ENCODE measurements around the gene KCTD11. TPM values are rescaled to one million over a fixed set of nuclear protein-coding genes. Genes with fewer than 3 reads are reported as not detected.
A peak's percentile ranks its signal among the peaks of the same experiment; 100 is the strongest.

Gene KCTD11
- total and polyA plus RNA-seq, 2 donors (not counting 1 experiment from before 2014, with no cell fraction given) = 4.3 to 13.4 TPM

DNA sequence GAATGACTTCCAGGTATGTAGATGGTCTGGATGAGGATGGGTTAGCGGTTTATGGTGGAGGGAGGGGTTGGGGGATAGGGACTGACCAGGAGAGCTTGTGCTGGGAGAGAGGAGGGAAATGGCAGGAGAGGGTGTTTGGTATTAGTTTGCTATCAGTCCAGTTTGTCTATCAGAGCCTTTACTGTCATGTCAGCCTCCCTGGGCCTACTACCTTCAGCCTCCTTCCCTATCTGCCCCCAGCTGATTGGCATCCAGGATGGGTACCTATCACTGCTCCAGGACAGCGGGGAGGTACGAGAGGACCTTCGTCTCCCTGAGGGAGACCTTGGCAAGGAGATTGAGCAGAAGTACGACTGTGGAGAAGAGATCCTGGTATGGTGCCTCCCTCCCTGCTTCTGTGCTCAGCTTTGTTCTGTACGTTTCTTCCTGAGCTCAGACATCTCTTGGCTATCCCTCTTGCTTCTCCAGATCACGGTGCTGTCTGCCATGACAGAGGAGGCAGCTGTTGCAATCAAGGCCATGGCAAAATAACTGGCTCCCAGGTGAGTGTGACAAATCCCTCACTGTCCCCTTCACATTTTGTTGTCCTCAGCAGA lies 40.8 kb upstream of the KCTD11 start:
- ChIA-PET CTCF (interaction anchor here (1.0 to 1.8 kb wide), 2 partner anchors 15 to 30 kb away, joined by 3 to 4 read pairs; partner anchors contain the start of gene SLC2A4), POLR2A (interaction anchor here (0.6 to 0.8 kb wide), 2 partner anchors 36 to 38 kb away, joined by 3 to 7 read pairs; no protein-coding TSS in a partner anchor)
- TF ChIP-seq, protein P1, sequence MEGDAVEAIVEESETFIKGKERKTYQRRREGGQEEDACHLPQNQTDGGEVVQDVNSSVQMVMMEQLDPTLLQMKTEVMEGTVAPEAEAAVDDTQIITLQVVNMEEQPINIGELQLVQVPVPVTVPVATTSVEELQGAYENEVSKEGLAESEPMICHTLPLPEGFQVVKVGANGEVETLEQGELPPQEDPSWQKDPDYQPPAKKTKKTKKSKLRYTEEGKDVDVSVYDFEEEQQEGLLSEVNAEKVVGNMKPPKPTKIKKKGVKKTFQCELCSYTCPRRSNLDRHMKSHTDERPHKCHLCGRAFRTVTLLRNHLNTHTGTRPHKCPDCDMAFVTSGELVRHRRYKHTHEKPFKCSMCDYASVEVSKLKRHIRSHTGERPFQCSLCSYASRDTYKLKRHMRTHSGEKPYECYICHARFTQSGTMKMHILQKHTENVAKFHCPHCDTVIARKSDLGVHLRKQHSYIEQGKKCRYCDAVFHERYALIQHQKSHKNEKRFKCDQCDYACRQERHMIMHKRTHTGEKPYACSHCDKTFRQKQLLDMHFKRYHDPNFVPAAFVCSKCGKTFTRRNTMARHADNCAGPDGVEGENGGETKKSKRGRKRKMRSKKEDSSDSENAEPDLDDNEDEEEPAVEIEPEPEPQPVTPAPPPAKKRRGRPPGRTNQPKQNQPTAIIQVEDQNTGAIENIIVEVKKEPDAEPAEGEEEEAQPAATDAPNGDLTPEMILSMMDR (IDR thresholded peaks at IDR 0.05) = no peak
- no peak for TF ChIP-seq EZH2 (IDR thresholded peaks at IDR 0.05; ENCODE audit: borderline replicate concordance, insufficient read depth, low read depth, low read length, poor library complexity, severe bottlenecking)
- Histone ChIP-seq H3K4me3 (ENCODE audit: control extremely low read depth in 1 of 5, extremely low read depth in 1 of 5, insufficient read depth in 1 of 5, low read depth in 2 of 5, low read length in 4 of 5) (no peak overlapping the region), H3K27me3 (replicated peaks in 1 of 4; ENCODE audit: control extremely low read depth in 1 of 4, control insufficient read depth in 3 of 4, insufficient read depth in 4 of 4, low read length in 3 of 4) (no peaks in the 10 kb centered on the region), H3K4me2 (replicated peaks; ENCODE audit: low read depth, low read length, poor library complexity, severe bottlenecking) (no peak overlapping the region), H3K4me1 (ENCODE audit: control insufficient read depth in 2 of 2, insufficient read depth in 2 of 2, low read length in 2 of 2) (peaks cover 34 to 65% of the 10 kb centered on the region in 2 donors), H3K36me3 (replicated peaks in 1 of 2; ENCODE audit: control extremely low read depth in 1 of 2, control insufficient read depth in 1 of 2, extremely low read depth in 1 of 2, insufficient read depth in 2 of 2, low read length in 1 of 2) (peaks cover 5 to 55% of the 10 kb centered on the region in 2 experiments), H3K27ac (ENCODE audit: low read length in 2 of 2) (peak overlapping the region in 1 of 2 donors; percentile 99), H3K9ac (ENCODE audit: low read length) (no peak overlapping the region), H3K9me3 (ENCODE audit: control extremely low read depth in 1 of 3, control insufficient read depth in 2 of 3, insufficient read depth in 1 of 3, low read length in 2 of 3) (no peaks in the 10 kb centered on the region), H4K20me1 (ENCODE audit: control insufficient read depth, insufficient read depth, low read length, poor library complexity, severe bottlenecking) (peaks cover 68% of the 10 kb centered on the region), H3K79me2 (ENCODE audit: control insufficient read depth, insufficient read depth, low read length) (peaks cover 73% of the 10 kb centered on the region), H2AFZ (ENCODE audit: insufficient read depth, low read depth, low read length, poor library complexity, severe bottlenecking) (no peak overlapping the region)
- ATAC-seq (ENCODE audit: low read depth) (no peak), DNase-seq (no peak)
- Mint-ChIP-seq H3K9me3 (ENCODE audit: insufficient read depth) (no peaks in the 10 kb centered on the region), H3K4me1 (peaks cover 73% of the 10 kb centered on the region), H3K27ac (peak overlapping the region; percentile 97), H3K27me3 (no peaks in the 10 kb centered on the region), H3K4me3 (peak overlapping the region; percentile 95)
- intact Hi-C loops (cut with micrococcal nuclease) = no loop called here
- WGBS (ENCODE audit: insufficient coverage) = 98% methylated on average over 6 of the region's 7 CpGs

DNA sequence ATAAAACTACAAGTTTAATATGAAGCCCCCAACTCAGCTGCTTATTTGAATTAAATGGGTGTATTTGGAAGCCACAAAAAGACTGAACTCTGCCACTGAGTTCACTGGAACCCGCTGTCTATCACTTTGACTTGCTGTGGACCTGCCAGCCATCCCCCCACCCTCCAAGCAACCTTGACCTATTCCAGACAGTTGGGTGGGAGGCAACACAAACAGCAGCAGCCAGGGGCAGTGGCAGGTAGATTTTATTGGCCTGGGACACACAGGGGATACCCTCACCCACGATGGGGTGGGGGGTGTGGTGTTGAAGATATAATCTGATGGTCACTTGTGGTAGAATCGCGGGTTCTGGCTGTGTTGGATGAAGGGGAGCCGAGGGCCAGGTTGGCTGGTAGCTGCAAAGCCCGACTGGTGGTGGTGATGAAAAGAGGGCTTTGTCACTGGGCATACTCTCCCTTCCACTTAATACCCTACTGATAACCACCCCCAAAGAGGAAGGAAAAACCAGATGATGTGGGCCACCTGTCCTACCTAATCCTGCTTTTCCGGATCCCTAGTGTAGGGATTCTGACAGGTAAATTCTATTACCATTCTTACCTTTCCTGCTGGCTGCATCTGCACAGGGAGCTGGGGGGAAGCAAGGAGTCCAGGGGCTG lies 39.4 kb upstream of the KCTD11 start:
- intact Hi-C loops (cut with micrococcal nuclease) = no loop called here
- peaks cover 68% of the 10 kb centered on the region for H4K20me1 ChIP-seq (ENCODE audit: control insufficient read depth, insufficient read depth, low read length, poor library complexity, severe bottlenecking)
- peak overlapping the region; percentile 93 for H3K27ac Mint-ChIP-seq
- no peak overlapping the region for H3K9ac ChIP-seq (ENCODE audit: low read length)
- H3K4me1 ChIP-seq (ENCODE audit: control insufficient read depth in 2 of 2, insufficient read depth in 2 of 2, low read length in 2 of 2) = peaks cover 34 to 61% of the 10 kb centered on the region in 2 donors
- H3K27me3 ChIP-seq (replicated peaks in 1 of 4; ENCODE audit: control extremely low read depth in 1 of 4, control insufficient read depth in 3 of 4, insufficient read depth in 4 of 4, low read length in 3 of 4) = no peaks in the 10 kb centered on the region
- H3K9me3 Mint-ChIP-seq (ENCODE audit: insufficient read depth) = no peaks in the 10 kb centered on the region
- H2AFZ ChIP-seq (ENCODE audit: insufficient read depth, low read depth, low read length, poor library complexity, severe bottlenecking) = no peak overlapping the region
- peak overlapping the region in 1 of 2 donors; percentile 37 for H3K27ac ChIP-seq (ENCODE audit: low read length in 2 of 2)
- no peaks in the 10 kb centered on the region for H3K27me3 Mint-ChIP-seq
- ATAC-seq (ENCODE audit: low read depth) (no peak), DNase-seq (no peak)
- peak overlapping the region; percentile 47 for H3K4me3 Mint-ChIP-seq
- H3K9me3 ChIP-seq (ENCODE audit: control extremely low read depth in 1 of 3, control insufficient read depth in 2 of 3, insufficient read depth in 1 of 3, low read length in 2 of 3) = no peaks in the 10 kb centered on the region
- TF ChIP-seq EZH2 (IDR thresholded peaks at IDR 0.05; ENCODE audit: borderline replicate concordance, insufficient read depth, low read depth, low read length, poor library complexity, severe bottlenecking) = no peak
- TF ChIP-seq, protein P1 (IDR thresholded peaks at IDR 0.05) = no peak
- peaks cover 69% of the 10 kb centered on the region for H3K4me1 Mint-ChIP-seq
- WGBS (ENCODE audit: insufficient coverage) = 78% methylated on average over 2 of the region's 7 CpGs
- no peak overlapping the region for H3K4me2 ChIP-seq (replicated peaks; ENCODE audit: low read depth, low read length, poor library complexity, severe bottlenecking)
- POLR2A ChIA-PET = interaction anchor here (0.6 to 1.5 kb wide), 3 partner anchors 17 to 134 kb away, joined by 3 to 7 read pairs (median 3); partner anchors contain the start of gene NEURL4
- no peak overlapping the region for H3K4me3 ChIP-seq (ENCODE audit: control extremely low read depth in 1 of 5, extremely low read depth in 1 of 5, insufficient read depth in 1 of 5, low read depth in 2 of 5, low read length in 4 of 5)
- H3K36me3 ChIP-seq (replicated peaks in 1 of 2; ENCODE audit: control extremely low read depth in 1 of 2, control insufficient read depth in 1 of 2, extremely low read depth in 1 of 2, insufficient read depth in 2 of 2, low read length in 1 of 2) = peaks cover 5 to 62% of the 10 kb centered on the region in 2 experiments
- CTCF ChIA-PET = interaction anchor here (1.2 to 2.2 kb wide), 5 partner anchors 9 to 31 kb away, joined by 4 to 19 read pairs (median 6); partner anchors contain the start of genes NEURL4 and SLC2A4
- H3K79me2 ChIP-seq (ENCODE audit: control insufficient read depth, insufficient read depth, low read length) = peaks cover 72% of the 10 kb centered on the region
